Measurements from ENCODE around the gene CTAGE8. TPM values are rescaled to one million over a fixed set of nuclear protein-coding genes. Genes with fewer than 3 reads are reported as not detected.
"Not testable (repeated sequence)": the region's sequence is repeated elsewhere in the genome, so short reads cannot be mapped to it uniquely, and the experiment has no call there.

CTAGE8 gene
- total and polyA plus RNA-seq, 2 of the 8 experiments (the other 6 are each of a cell fraction or from before 2014, with no cell fraction given) = not detected

DNA sequence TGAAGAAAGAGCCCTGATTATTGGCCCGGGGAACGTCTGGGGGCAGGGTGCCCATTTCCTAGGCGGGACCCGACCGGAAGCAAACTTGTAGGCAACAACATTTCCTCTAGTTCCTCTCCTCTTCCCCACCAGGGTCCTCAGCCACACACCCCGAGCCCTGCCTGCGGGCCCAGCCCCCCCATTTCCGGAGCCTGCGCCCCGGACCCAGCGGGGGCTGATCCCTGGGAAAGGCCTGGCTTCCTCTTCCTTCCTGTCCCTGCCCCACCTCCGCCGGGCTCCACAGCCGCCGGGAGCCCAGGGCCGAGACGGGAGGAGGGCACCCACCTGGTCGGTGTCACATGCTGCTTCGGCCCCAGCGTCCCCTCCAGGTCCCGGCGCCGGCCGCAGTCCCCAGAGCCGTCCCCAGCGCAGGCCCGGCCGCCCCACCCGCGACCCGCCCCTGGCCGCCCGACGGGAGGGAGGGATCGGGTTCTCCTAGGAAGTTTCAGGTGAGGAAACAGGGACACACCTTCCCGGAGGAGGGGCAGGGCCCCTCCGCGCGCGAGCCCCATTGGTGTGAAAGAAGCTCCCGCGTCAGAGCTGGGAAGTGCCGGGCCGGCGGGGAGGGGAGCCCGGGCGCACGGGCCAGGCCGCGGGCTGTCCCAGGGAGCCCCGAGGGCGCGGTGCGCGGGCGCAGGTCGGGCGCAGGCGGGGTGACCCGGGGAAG lies 24.9 kb upstream of the CTAGE8 start:
- POLR2A ChIA-PET (ENCODE audit: partially characterized antibody); CTCF ChIA-PET (ENCODE audit: partially characterized antibody): not testable (repeated sequence)

More for the DNA sequence above, 24.9 kb upstream of the CTAGE8 start:
- not testable (repeated sequence) for H3K36me3 ChIP-seq (ENCODE audit: control insufficient read depth in 2 of 4, insufficient read depth in 4 of 4, low read length in 3 of 4); H3K27me3 ChIP-seq (replicated peaks in 1 of 4; ENCODE audit: control insufficient read depth in 3 of 4, extremely low read depth in 1 of 4, insufficient read depth in 3 of 4, low read length in 3 of 4); H2BK20ac ChIP-seq (ENCODE audit: low read length); H2AFZ ChIP-seq (ENCODE audit: low read length); H2BK120ac ChIP-seq (replicated peaks; ENCODE audit: low read depth, low read length); H4K8ac ChIP-seq (ENCODE audit: extremely low read depth, insufficient read depth, low read length); H2BK12ac ChIP-seq (ENCODE audit: low read depth, low read length); H3K79me1 ChIP-seq (ENCODE audit: low read depth, low read length); H2AK5ac ChIP-seq (ENCODE audit: low read depth, low read length); H4K91ac ChIP-seq (replicated peaks; ENCODE audit: insufficient read length, low read length); H3K14ac ChIP-seq (ENCODE audit: insufficient read length); H3K27ac ChIP-seq (ENCODE audit: low read depth, low read length); H3K4me3 ChIP-seq (ENCODE audit: extremely low read depth in 1 of 4, insufficient read depth in 2 of 4, low read depth in 3 of 4, low read length in 4 of 4); H3K4me1 ChIP-seq (replicated peaks in 1 of 4; ENCODE audit: control insufficient read depth in 3 of 4, insufficient read depth in 4 of 4, low read length in 3 of 4); FAIRE-seq; H2BK5ac ChIP-seq (ENCODE audit: low read depth, low read length); H4K20me1 ChIP-seq (replicated peaks in 1 of 2; ENCODE audit: control insufficient read depth in 1 of 2, insufficient read depth in 2 of 2, low read length in 2 of 2); H3K4ac ChIP-seq (replicated peaks; ENCODE audit: insufficient read length, low read depth, low read length); DNase-seq (ENCODE audit: low read depth in 1 of 2, low spot score in 2 of 2); H3K9ac ChIP-seq (replicated peaks in 1 of 4; ENCODE audit: extremely low read depth in 1 of 4, low read depth in 3 of 4, low read length in 3 of 4); H3K18ac ChIP-seq (ENCODE audit: extremely low read depth, low read length); H3K23ac ChIP-seq (ENCODE audit: insufficient read length); H2BK15ac ChIP-seq (ENCODE audit: low read length); H4K5ac ChIP-seq (ENCODE audit: insufficient read length, low read depth, low read length); H3K56ac ChIP-seq (replicated peaks; ENCODE audit: insufficient read length, low read depth, low read length); H3K79me2 ChIP-seq (ENCODE audit: control insufficient read depth in 1 of 2, insufficient read depth in 2 of 2, low read length in 2 of 2); H3K4me2 ChIP-seq (ENCODE audit: insufficient read depth in 1 of 2, low read depth in 2 of 2, low read length in 2 of 2); H3K9me3 ChIP-seq (ENCODE audit: insufficient read depth in 2 of 2, low read depth in 1 of 2, low read length in 1 of 2); H3K23me2 ChIP-seq (ENCODE audit: low read depth, low read length)
- WGBS, 2 experiments (ENCODE audit: extremely low coverage in 1 of 2, insufficient coverage in 1 of 2, insufficient read length in 1 of 2, insufficient replicate concordance in 2 of 2, low coverage in 1 of 2, low lambda C conversion rate in 2 of 2, missing lambda C conversion rate in 1 of 2) = no CpG with 5 or more reads among the region's 60 CpGs
